ENCODE measurements around the gene G3BP2. TPM values are rescaled to one million over a fixed set of nuclear protein-coding genes. Genes with fewer than 3 reads are reported as not detected.

Gene G3BP2
- total RNA-seq, 1 experiment from 2014 or later, result 146 TPM

GRCh38 chr4:75708218-75708691 lies 35.0 kb upstream of the G3BP2 start:
- Histone ChIP-seq H3K27ac (ENCODE audit: low read length) (no peak overlapping the region), H3K9me3 (ENCODE audit: control insufficient read depth, insufficient read depth, low read depth, low read length) (no peaks in the 10 kb centered on the region), H3K36me3 (ENCODE audit: control insufficient read depth, insufficient read depth, low read length) (no peaks in the 10 kb centered on the region), H3K27me3 (ENCODE audit: control insufficient read depth, insufficient read depth, low read length) (no peaks in the 10 kb centered on the region), H3K4me1 (ENCODE audit: control insufficient read depth, insufficient read depth, low read length) (no peaks in the 10 kb centered on the region), H3K4me3 (ENCODE audit: low read depth in 2 of 2, low read length in 2 of 2) (no peak overlapping the region)
- no TSS peak for BruUV-seq (replicated peaks)
- intact Hi-C loops (cut with micrococcal nuclease; ENCODE audit: unreplicated experiment), result no loop called here
- ChIA-PET POLR2A (no interaction called here), CTCF (interaction anchor here (1.2 kb wide), 1 partner anchor 16 kb away, joined by 3 read pairs; the partner anchor contains the start of gene USO1)
- no peak for DNase-seq (ENCODE audit: low read depth, low spot score)
- ATAC-seq, result no peak
- TF ChIP-seq, protein P1, sequence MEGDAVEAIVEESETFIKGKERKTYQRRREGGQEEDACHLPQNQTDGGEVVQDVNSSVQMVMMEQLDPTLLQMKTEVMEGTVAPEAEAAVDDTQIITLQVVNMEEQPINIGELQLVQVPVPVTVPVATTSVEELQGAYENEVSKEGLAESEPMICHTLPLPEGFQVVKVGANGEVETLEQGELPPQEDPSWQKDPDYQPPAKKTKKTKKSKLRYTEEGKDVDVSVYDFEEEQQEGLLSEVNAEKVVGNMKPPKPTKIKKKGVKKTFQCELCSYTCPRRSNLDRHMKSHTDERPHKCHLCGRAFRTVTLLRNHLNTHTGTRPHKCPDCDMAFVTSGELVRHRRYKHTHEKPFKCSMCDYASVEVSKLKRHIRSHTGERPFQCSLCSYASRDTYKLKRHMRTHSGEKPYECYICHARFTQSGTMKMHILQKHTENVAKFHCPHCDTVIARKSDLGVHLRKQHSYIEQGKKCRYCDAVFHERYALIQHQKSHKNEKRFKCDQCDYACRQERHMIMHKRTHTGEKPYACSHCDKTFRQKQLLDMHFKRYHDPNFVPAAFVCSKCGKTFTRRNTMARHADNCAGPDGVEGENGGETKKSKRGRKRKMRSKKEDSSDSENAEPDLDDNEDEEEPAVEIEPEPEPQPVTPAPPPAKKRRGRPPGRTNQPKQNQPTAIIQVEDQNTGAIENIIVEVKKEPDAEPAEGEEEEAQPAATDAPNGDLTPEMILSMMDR (IDR thresholded peaks at IDR 0.05), result no peak
- TF ChIP-seq TCF7L2 (IDR thresholded peaks at IDR 0.05; ENCODE audit: low read depth, low read length), result no peak
- TF ChIP-seq POLR2AphosphoS5 (IDR thresholded peaks at IDR 0.05; ENCODE audit: low read depth, low read length), result no peak
- TF ChIP-seq SIN3A (IDR thresholded peaks at IDR 0.05; ENCODE audit: borderline replicate concordance, insufficient read depth, low read depth, low read length), result no peak
- TF ChIP-seq REST (IDR thresholded peaks at IDR 0.05; ENCODE audit: insufficient read depth in 1 of 2, low read depth in 2 of 2, low read length in 1 of 2), result no peak
- in situ Hi-C loops (cut with HindIII; ENCODE audit: low pct_unique_long_range_greater_than_20kb, low sequenced_read_pairs), result no loop called here

GRCh38 chr4:75705198-75705977 lies 32.2 kb upstream of the G3BP2 start:
- TF ChIP-seq REST (IDR thresholded peaks at IDR 0.05; ENCODE audit: insufficient read depth in 1 of 2, low read depth in 2 of 2, low read length in 1 of 2) (no peak), TCF7L2 (IDR thresholded peaks at IDR 0.05; ENCODE audit: low read depth, low read length) (no peak), POLR2AphosphoS5 (IDR thresholded peaks at IDR 0.05; ENCODE audit: low read depth, low read length) (no peak), SIN3A (IDR thresholded peaks at IDR 0.05; ENCODE audit: borderline replicate concordance, insufficient read depth, low read depth, low read length) (no peak)
- TF ChIP-seq, protein P1 (IDR thresholded peaks at IDR 0.05), result no peak
- no peaks in the 10 kb centered on the region for H3K27me3 ChIP-seq (ENCODE audit: control insufficient read depth, insufficient read depth, low read length)
- no TSS peak for BruUV-seq (replicated peaks)
- no peaks in the 10 kb centered on the region for H3K4me1 ChIP-seq (ENCODE audit: control insufficient read depth, insufficient read depth, low read length)
- H3K27ac ChIP-seq (ENCODE audit: low read length), result no peak overlapping the region
- DNase-seq (ENCODE audit: low read depth, low spot score) (no peak), ATAC-seq (no peak)
- ChIA-PET POLR2A (interaction anchor here (0.6 kb wide), 1 partner anchor 32 kb away, joined by 5 read pairs; the partner anchor contains the start of gene G3BP2), CTCF (no interaction called here)
- no peak overlapping the region for H3K4me3 ChIP-seq (ENCODE audit: low read depth in 2 of 2, low read length in 2 of 2)
- no peaks in the 10 kb centered on the region for H3K9me3 ChIP-seq (ENCODE audit: control insufficient read depth, insufficient read depth, low read depth, low read length)
- in situ Hi-C loops (cut with HindIII; ENCODE audit: low pct_unique_long_range_greater_than_20kb, low sequenced_read_pairs), result no loop called here
- intact Hi-C loops (cut with micrococcal nuclease; ENCODE audit: unreplicated experiment), result no loop called here
- no peaks in the 10 kb centered on the region for H3K36me3 ChIP-seq (ENCODE audit: control insufficient read depth, insufficient read depth, low read length)

All from Panc1 (cell line).